B cell (primary cell): Measurements from ENCODE around the gene NT5DC4. TPM values are rescaled to one million over a fixed set of nuclear protein-coding genes. Genes with fewer than 3 reads are reported as not detected.

Experiments
- ATAC-seq: fragments of 200-7000 bp; cut with Tn5 transposase; one replicate; pipeline ENCODE4 v1.10.0; 2021; ENCODE audit warnings: low read depth, mild to moderate bottlenecking, moderate number of reproducible peaks, moderate library complexity
- CTCF ChIA-PET: fragments of 350-600 bp; sonication (Branson Sonifier 250); formaldehyde crosslinking; loops from one replicate; lab custom pipeline; 2021; ENCODE audit warnings: antibody characterized with exemption, inconsistent platforms; lab: Charles Lee
- POLR2A ChIA-PET: fragments of 350-600 bp; sonication (Branson Sonifier 250); formaldehyde crosslinking; loops from one replicate; lab custom pipeline; 2021; ENCODE audit warnings: antibody characterized with exemption; lab: Charles Lee
- DNase-seq: peaks from one replicate; pipeline ENCODE4 v3.0.0; 2013
- H2AFZ ChIP-seq: 2 replicates; pipeline ENCODE4 v1.6.1; 2012; ENCODE audit warnings: mild to moderate bottlenecking, low read depth, low read length; ENCODE audit not compliant: insufficient read depth, poor library complexity, severe bottlenecking
- H3K27ac ChIP-seq, 2 donors: 1 replicate in 1 of 2; 2 replicates in 1 of 2; pipeline ENCODE4 v1.5.1; 2012 to 2013; ENCODE audit warnings: low read length in 2 of 2, mild to moderate bottlenecking in 2 of 2, moderate library complexity in 1 of 2
- H3K27me3 ChIP-seq, 4 experiments: fragments of 200-600 bp in 1 of 4; sonication (generic) in 1 of 4; replicated peaks in 1 of 4; 1 replicate in 2 of 4; 2 replicates in 2 of 4; pipeline versions ENCODE4 v1.6.1 to v1.7.0; 2013 to 2016; ENCODE audit warnings: low read length in 3 of 4, mild to moderate bottlenecking in 2 of 4, mixed read lengths in 1 of 4, moderate library complexity in 1 of 4; ENCODE audit not compliant: insufficient read depth in 4 of 4, control insufficient read depth in 3 of 4; ENCODE audit errors: control extremely low read depth in 1 of 4
- H3K36me3 ChIP-seq, 2 experiments: replicated peaks in 1 of 2; 1 replicate in 1 of 2; 2 replicates in 1 of 2; pipeline versions ENCODE4 v1.6.1 to v1.7.1; 2013; ENCODE audit warnings: low read length in 1 of 2; ENCODE audit not compliant: insufficient read depth in 2 of 2, control insufficient read depth in 1 of 2; ENCODE audit errors: control extremely low read depth in 1 of 2, extremely low read depth in 1 of 2
- H3K4me1 ChIP-seq, 2 donors: fragments of 200-600 bp in 1 of 2; sonication (generic) in 1 of 2; 1 replicate in 1 of 2; 2 replicates in 1 of 2; pipeline versions ENCODE4 v1.5.1 to v1.6.1; 2013 to 2017; ENCODE audit warnings: low read length in 2 of 2; ENCODE audit not compliant: control insufficient read depth in 2 of 2, insufficient read depth in 2 of 2
- H3K4me2 ChIP-seq: replicated peaks from 2 replicates; pipeline ENCODE3; 2012; ENCODE audit warnings: mild to moderate bottlenecking, low read depth, low read length; ENCODE audit not compliant: poor library complexity, severe bottlenecking
- H3K4me3 ChIP-seq, 5 experiments: fragments of 200-600 bp in 1 of 5; sonication (generic) in 1 of 5; 1 replicate in 3 of 5; 2 replicates in 2 of 5; pipeline versions ENCODE4 v1.5.1 to v1.7.0; 2011 to 2016; ENCODE audit warnings: low read length in 4 of 5, mild to moderate bottlenecking in 4 of 5, low read depth in 2 of 5, control low read depth in 1 of 5, moderate library complexity in 1 of 5; ENCODE audit not compliant: insufficient read depth in 1 of 5; ENCODE audit errors: control extremely low read depth in 1 of 5, extremely low read depth in 1 of 5
- H3K79me2 ChIP-seq: fragments of 200-600 bp; sonication (generic); one replicate; pipeline ENCODE4 v1.6.0; 2016; ENCODE audit warnings: low read length; ENCODE audit not compliant: control insufficient read depth, insufficient read depth
- H3K9ac ChIP-seq: fragments of 200-600 bp; sonication (generic); 2 replicates; pipeline ENCODE4 v1.6.1; 2017; ENCODE audit warnings: mild to moderate bottlenecking, low read length, moderate library complexity
- H3K9me3 ChIP-seq, 3 donors: one replicate each; pipeline versions ENCODE4 v1.6.1 to v1.7.1; 2013; ENCODE audit warnings: low read length in 2 of 3; ENCODE audit not compliant: control insufficient read depth in 2 of 3, insufficient read depth in 1 of 3; ENCODE audit errors: control extremely low read depth in 1 of 3
- H4K20me1 ChIP-seq: 2 replicates; pipeline ENCODE4 v1.6.0; 2012; ENCODE audit warnings: mild to moderate bottlenecking, low read length; ENCODE audit not compliant: insufficient read depth, control insufficient read depth, poor library complexity, severe bottlenecking
- H3K27ac Mint-ChIP-seq: one replicate; pipeline ENCODE4 v1.8.0; 2021; ENCODE audit warnings: mixed read lengths
- H3K27me3 Mint-ChIP-seq: one replicate; pipeline ENCODE4 v1.8.0; 2021; ENCODE audit warnings: mixed read lengths
- H3K4me1 Mint-ChIP-seq: one replicate; pipeline ENCODE4 v1.8.0; 2021; ENCODE audit warnings: mixed read lengths
- H3K4me3 Mint-ChIP-seq: one replicate; pipeline ENCODE4 v1.8.0; 2021; ENCODE audit warnings: mixed read lengths
- H3K9me3 Mint-ChIP-seq: one replicate; pipeline ENCODE4 v1.8.0; 2022; ENCODE audit warnings: mixed read lengths; ENCODE audit not compliant: insufficient read depth
- EZH2 ChIP-seq: IDR thresholded peaks from 2 replicates; pipeline ENCODE4 v1.6.1; 2012; ENCODE audit warnings: borderline replicate concordance, low read depth, mild to moderate bottlenecking, moderate library complexity, low read length; ENCODE audit not compliant: insufficient read depth, poor library complexity, severe bottlenecking
- WGBS: methylation state at CpG from one replicate; pipeline ENCODE4 v1.1.5; 2013; ENCODE audit warnings: missing lambda C conversion rate; ENCODE audit not compliant: insufficient coverage; 5-methylcytosine and 5-hydroxymethylcytosine counted together
- intact Hi-C: fragments of 100-400 bp; cut with micrococcal nuclease; formaldehyde crosslinking; loops from one replicate; pipeline ENCODE4 v1.10.0; 2022
- polyA plus RNA-seq: library from polyadenylated mRNA; depleted of rRNA; stranded (reverse); fragments of >200 nt; gene quantifications from 2 replicates; pipeline ENCODE4 v1.2.3, GENCODE V29; 2012
- total RNA-seq, 2 donors: library from RNA; stranded (reverse); fragments of 120-200 nt in 1 of 2; gene quantifications; 1 replicate in 1 of 2; 2 replicates in 1 of 2; pipeline versions ENCODE4 v1.2.3 to v1.2.4, GENCODE V29; 2013 to 2022
- TF ChIP-seq, protein P1 (sequence below): fragments of 200-600 bp; IDR thresholded peaks from one replicate; pipeline ENCODE4 v1.8.0; 2022; ENCODE audit warnings: antibody characterized with exemption, mild to moderate bottlenecking

NT5DC4 gene
- total and polyA plus RNA-seq, 2 donors (not counting 1 experiment from before 2014, with no cell fraction given): 2.0 TPM; not detected in 1

DNA sequence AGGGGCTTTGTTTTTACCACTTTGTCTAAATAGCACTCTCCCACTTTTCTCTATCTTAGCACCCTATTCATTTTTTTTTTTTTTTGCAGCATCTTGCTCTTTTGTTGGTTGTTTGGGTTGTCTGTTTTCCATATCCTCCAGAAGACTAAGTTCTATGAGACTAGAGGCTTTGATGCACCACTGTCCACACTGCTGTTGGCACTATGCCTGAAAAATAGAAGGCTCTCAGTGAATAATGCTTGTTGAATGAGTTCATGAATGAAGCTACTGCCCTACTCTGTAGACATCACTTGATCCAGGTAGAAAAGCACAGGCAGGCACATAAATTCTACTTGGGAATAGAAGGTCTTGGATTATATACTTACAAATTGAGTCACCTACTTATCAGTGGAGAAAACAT is 56.2 kb downstream of the NT5DC4 start:
- H3K27ac ChIP-seq: no peak overlapping the region
- TF ChIP-seq, protein P1, sequence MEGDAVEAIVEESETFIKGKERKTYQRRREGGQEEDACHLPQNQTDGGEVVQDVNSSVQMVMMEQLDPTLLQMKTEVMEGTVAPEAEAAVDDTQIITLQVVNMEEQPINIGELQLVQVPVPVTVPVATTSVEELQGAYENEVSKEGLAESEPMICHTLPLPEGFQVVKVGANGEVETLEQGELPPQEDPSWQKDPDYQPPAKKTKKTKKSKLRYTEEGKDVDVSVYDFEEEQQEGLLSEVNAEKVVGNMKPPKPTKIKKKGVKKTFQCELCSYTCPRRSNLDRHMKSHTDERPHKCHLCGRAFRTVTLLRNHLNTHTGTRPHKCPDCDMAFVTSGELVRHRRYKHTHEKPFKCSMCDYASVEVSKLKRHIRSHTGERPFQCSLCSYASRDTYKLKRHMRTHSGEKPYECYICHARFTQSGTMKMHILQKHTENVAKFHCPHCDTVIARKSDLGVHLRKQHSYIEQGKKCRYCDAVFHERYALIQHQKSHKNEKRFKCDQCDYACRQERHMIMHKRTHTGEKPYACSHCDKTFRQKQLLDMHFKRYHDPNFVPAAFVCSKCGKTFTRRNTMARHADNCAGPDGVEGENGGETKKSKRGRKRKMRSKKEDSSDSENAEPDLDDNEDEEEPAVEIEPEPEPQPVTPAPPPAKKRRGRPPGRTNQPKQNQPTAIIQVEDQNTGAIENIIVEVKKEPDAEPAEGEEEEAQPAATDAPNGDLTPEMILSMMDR: no peak
- TF ChIP-seq EZH2: no peak
- H3K4me3 ChIP-seq: no peak overlapping the region
- H3K36me3 ChIP-seq: no peaks in the 10 kb centered on the region
- H3K9ac ChIP-seq: no peak overlapping the region
- H3K9me3 ChIP-seq: no peaks in the 10 kb centered on the region
- H3K27me3 Mint-ChIP-seq: peaks cover 8% of the 10 kb centered on the region
- no peaks in the 10 kb centered on the region for H3K27me3 ChIP-seq
- H3K4me3 Mint-ChIP-seq: no peak overlapping the region
- CTCF ChIA-PET: no interaction called here
- H4K20me1 ChIP-seq: no peaks in the 10 kb centered on the region
- H2AFZ ChIP-seq: no peak overlapping the region
- DNase-seq (no peak), ATAC-seq (no peak)
- H3K4me1 Mint-ChIP-seq: peaks cover 17% of the 10 kb centered on the region
- H3K9me3 Mint-ChIP-seq: no peaks in the 10 kb centered on the region
- intact Hi-C loops: no loop called here
- POLR2A ChIA-PET: no interaction called here
- no peaks in the 10 kb centered on the region for H3K79me2 ChIP-seq
- H3K4me1 ChIP-seq: peaks cover 8 to 12% of the 10 kb centered on the region in 2 donors
- no peak overlapping the region for H3K4me2 ChIP-seq
- H3K27ac Mint-ChIP-seq: no peak overlapping the region

DNA sequence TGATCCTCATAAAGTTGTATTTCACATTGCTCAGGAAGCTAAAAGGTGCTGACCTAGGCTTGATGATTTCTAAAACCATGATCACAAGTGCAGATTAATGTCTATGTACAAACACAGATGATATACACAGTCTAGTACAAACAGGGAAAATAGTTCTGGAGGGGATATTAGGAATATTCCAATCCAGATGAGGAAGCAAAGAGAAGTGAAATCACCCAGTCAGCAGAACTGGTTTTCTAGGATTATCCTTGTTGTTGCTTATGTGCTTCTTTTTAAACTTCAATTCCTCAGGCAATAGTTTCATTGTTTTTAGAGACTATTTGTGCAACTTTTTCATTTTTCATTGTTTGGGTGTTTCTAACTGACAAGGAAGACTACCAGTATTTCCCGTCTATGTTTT is 58.8 kb downstream of the NT5DC4 start:
- Histone ChIP-seq H3K4me1 (peaks cover 20 to 21% of the 10 kb centered on the region in 2 donors), H3K9ac (no peak overlapping the region), H3K27ac (no peak overlapping the region), H3K36me3 (no peaks in the 10 kb centered on the region), H3K9me3 (no peaks in the 10 kb centered on the region), H3K4me3 (no peak overlapping the region), H3K4me2 (no peak overlapping the region), H3K27me3 (no peaks in the 10 kb centered on the region), H2AFZ (no peak overlapping the region), H3K79me2 (no peaks in the 10 kb centered on the region), H4K20me1 (no peaks in the 10 kb centered on the region)
- Mint-ChIP-seq H3K4me1 (peaks cover 36% of the 10 kb centered on the region), H3K27ac (no peak overlapping the region), H3K4me3 (no peak overlapping the region), H3K9me3 (no peaks in the 10 kb centered on the region), H3K27me3 (peaks cover 8% of the 10 kb centered on the region)
- ChIA-PET CTCF (interaction anchor here (1.7 kb wide), 1 partner anchor 27 kb away, joined by 4 read pairs; no protein-coding TSS in a partner anchor), POLR2A (no interaction called here)
- TF ChIP-seq, protein P1: no peak
- no peak for TF ChIP-seq EZH2
- no CpG with 5 or more reads among the region's 1 CpG for WGBS
- ATAC-seq (no peak), DNase-seq (no peak)
- intact Hi-C loops: no loop called here
